ENCODE results near the gene TNNT3.

TNNT3 gene

GRCh38 chr11:1936781-1937615 is 17.5 kb downstream of the TNNT3 start:
- no peak for TF ChIP-seq GATA2 (IDR thresholded peaks at IDR 0.05; ENCODE audit: low read depth, low read length)
- TF ChIP-seq GATA3 (IDR thresholded peaks at IDR 0.05; ENCODE audit: low read depth, low read length): no peak

GRCh38 chr11:1937616-1938342 is 18.3 kb downstream of the TNNT3 start:
- TF ChIP-seq GATA2 (IDR thresholded peaks at IDR 0.05; ENCODE audit: low read depth, low read length) (no peak), GATA3 (IDR thresholded peaks at IDR 0.05; ENCODE audit: low read depth, low read length) (no peak)

DNA sequence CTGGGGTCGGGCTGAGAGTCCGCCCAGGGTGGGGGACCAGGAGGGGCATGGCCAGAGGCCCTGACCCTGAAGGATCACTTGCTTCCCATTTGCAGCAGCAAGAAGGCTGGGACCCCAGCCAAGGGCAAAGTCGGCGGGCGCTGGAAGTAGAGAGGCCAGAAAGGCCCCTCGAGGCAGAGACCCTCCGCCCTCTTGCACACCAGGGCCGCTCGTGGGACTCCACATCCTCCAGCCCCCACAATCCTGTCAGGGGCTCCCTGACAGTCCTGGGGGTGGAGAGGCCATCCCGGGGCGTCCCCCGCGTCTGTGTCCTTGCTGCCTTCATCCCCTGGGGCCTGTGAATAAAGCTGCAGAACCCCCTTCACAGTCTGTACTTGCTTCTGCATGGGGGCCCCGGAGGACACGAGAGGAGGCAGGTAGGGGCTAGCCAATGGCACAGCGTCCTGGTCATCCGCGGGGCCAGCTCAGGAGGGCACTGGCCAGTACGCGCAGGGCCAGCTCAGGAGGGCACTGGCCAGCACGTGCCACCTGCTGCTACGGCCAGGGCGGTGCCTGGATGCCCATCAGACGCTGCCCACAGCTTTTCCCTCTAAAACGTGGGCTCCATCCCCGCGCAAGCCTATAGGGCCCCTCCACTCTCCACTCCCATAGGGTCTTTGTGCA is 19.0 kb downstream of the TNNT3 start:
- TF ChIP-seq GATA3 (IDR thresholded peaks at IDR 0.05; ENCODE audit: low read depth, low read length) (no peak), GATA2 (IDR thresholded peaks at IDR 0.05; ENCODE audit: low read depth, low read length) (no peak)

GRCh38 chr11:1939006-1939625 is 19.6 kb downstream of the TNNT3 start:
- TF ChIP-seq GATA3 (IDR thresholded peaks at IDR 0.05; ENCODE audit: low read depth, low read length): no peak
- TF ChIP-seq GATA2 (IDR thresholded peaks at IDR 0.05; ENCODE audit: low read depth, low read length): no peak

GRCh38 chr11:1942558-1943260 is 23.2 kb downstream of the TNNT3 start:
- TF ChIP-seq GATA3 (IDR thresholded peaks at IDR 0.05; ENCODE audit: low read depth, low read length) (no peak), GATA2 (IDR thresholded peaks at IDR 0.05; ENCODE audit: low read depth, low read length) (no peak)

DNA sequence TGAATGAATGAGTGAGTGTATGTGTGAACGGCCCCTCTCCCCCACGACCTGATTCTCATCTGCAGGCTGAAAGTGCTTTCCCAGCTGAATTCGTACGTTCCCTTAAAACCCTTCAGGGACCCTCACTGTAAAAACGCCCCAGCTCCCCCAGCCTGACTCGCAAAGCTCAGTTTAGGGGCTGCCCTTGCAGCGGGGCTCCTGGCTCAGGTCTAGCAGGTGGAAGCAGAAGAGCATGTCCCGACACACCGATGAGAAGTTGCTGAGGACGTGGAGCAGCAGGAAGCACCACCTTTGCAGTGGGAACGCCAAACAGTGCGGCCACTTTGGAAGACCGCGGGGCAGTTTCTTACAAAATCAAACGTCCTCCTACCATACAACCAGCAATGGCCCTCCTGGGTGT is 24.1 kb downstream of the TNNT3 start:
- TF ChIP-seq GATA3 (IDR thresholded peaks at IDR 0.05; ENCODE audit: low read depth, low read length) (no peak), GATA2 (IDR thresholded peaks at IDR 0.05; ENCODE audit: low read depth, low read length) (no peak)

GRCh38 chr11:1943977-1944376 is 24.5 kb downstream of the TNNT3 start:
- no peak for TF ChIP-seq GATA2 (IDR thresholded peaks at IDR 0.05; ENCODE audit: low read depth, low read length)
- no peak for TF ChIP-seq GATA3 (IDR thresholded peaks at IDR 0.05; ENCODE audit: low read depth, low read length)

DNA sequence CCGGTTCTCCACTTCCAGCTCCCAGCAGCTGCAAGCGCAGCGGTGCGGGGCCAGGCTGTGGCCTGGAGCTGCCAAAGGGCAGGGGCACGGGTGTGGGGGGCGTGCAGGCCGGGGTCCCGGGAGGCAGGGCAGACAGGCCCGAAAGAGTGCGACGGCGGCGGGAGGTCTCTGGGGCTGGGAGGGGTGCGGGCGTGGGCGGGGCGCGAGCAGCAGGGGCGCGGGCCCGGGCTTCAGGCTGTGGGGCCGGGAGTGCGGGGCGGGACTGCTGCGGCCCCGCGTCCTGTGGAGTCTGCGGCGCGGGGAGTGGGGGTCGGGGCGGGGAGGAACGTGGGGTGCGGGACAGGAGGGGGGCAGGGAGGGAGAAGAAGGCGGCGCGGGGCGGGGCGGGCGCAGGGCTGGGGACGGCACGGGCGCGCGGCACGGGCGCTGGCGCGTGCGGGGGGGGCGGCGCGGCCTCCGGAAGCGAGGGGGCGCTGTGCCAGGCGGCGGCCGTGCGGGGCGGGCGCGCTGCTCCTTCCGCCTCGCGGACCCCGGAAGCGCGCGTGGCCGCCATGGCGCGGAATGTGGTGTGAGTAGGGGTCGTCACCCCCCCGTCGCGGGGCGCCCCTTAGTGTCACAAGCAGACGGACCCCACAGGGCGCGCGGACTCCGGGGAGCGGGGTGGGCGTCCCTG is 27.4 kb downstream of the TNNT3 start, which contains the start of gene MRPL23:
TSS of gene MRPL23 (plus strand) at position 521 of the 673 bp plus-strand sequence. CDS start at position 552, 31 bp downstream.
- TF ChIP-seq GATA2 (IDR thresholded peaks at IDR 0.05; ENCODE audit: low read depth, low read length) (no peak), GATA3 (IDR thresholded peaks at IDR 0.05; ENCODE audit: low read depth, low read length) (no peak)

- TF ChIP-seq GATA3 (IDR thresholded peaks at IDR 0.05; ENCODE audit: low read depth, low read length): no peak
- no peak for TF ChIP-seq GATA2 (IDR thresholded peaks at IDR 0.05; ENCODE audit: low read depth, low read length)
Observed at GRCh38 chr11:1947592-1948237, 28.2 kb downstream of the TNNT3 start.

DNA sequence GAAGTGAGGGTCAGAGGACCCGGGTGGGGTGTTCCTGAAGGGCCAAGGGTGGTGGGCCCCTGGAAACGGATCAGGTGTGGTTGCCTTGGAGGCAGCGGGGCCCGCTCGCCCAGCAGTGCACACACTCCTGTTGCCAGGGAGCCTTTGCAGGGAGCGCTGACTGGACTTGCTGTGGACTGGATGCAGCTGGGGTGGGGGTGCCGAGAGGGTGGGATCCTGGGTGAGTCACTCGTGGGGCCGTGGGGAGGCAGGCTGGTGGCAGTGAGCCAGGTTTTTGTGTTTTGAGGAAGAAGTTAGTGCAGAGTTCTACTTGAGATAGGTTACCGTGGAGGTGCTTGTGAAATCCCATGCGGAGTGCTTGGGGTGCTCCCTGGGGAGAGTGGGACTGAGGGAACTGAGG is 28.9 kb downstream of the TNNT3 start:
- no peak for TF ChIP-seq GATA3 (IDR thresholded peaks at IDR 0.05; ENCODE audit: low read depth, low read length)
- no peak for TF ChIP-seq GATA2 (IDR thresholded peaks at IDR 0.05; ENCODE audit: low read depth, low read length)

DNA sequence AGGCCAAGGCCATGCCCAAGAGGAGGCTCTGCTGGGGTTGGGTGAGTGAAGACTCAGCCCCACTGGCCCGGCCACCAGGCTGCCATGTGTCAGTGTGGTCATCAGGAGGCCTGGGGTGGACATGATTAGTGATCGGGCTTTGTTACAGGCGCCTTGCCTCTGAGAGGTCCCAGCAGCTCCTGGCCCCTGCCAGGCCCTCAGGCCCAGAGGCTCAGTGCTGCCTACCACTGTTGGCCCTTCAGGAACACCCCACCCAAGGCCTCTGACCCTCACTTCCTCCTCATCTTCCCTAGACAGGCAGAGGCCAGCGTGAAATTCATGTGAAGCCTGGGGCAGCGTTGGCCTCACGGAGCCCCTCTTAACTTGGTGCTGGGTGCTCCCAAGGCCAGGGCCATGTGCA is 29.8 kb downstream of the TNNT3 start:
- no peak for TF ChIP-seq GATA3 (IDR thresholded peaks at IDR 0.05; ENCODE audit: low read depth, low read length)
- no peak for TF ChIP-seq GATA2 (IDR thresholded peaks at IDR 0.05; ENCODE audit: low read depth, low read length)

- TF ChIP-seq GATA3 (IDR thresholded peaks at IDR 0.05; ENCODE audit: low read depth, low read length) (no peak), GATA2 (IDR thresholded peaks at IDR 0.05; ENCODE audit: low read depth, low read length) (no peak)
Observed at GRCh38 chr11:1949922-1950321, 30.4 kb downstream of the TNNT3 start.
